Measurements from ENCODE around the gene RTEL1. TPM values are rescaled to one million over a fixed set of nuclear protein-coding genes. Genes with fewer than 3 reads are reported as not detected.
A peak's percentile ranks its signal among the peaks of the same experiment; 100 is the strongest.
"Not testable (repeated sequence)": the region's sequence is repeated elsewhere in the genome, so short reads cannot be mapped to it uniquely, and the experiment has no call there.

The RTEL1 gene
- total RNA-seq, 1 donor from 2014 or later = 46.9 TPM

DNA sequence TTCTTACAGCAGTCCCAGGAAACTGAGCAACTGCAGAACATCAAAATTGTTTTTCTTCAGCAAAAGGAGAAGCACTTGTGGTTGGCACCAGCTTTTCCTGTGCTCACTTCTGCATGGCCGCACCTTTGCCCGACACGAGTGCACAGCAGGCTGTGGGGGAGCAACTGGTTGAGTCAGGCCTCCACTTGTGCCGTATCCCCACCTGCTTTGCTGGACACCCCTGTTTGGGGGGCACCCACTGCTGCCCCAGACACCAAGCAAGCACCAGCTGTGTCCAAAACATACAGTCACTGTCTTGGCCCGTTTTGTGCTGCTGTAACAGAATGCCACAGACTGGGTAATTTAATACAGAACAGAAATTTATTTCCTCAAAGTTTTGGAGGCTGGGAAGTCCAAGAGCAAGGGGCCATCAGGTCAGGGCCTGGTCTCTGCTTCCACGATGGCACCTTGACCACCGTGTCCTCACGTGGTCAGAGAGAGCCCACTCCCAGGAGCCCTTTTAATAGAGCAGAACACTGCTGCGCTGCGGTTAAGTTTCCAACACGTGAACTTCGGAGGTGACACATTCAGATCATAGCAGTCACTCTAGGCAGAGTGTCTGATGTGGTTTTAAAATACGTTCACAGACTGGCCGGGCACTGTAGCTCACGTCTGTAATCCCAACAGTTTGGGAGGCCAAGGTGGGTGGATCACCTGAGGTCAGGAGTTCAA is 22.5 kb upstream of the RTEL1 start:
- peaks cover 45% of the 10 kb centered on the region for H3K4me1 Mint-ChIP-seq (ENCODE audit: low read depth)
- no peaks in the 10 kb centered on the region for H3K36me3 Mint-ChIP-seq (ENCODE audit: low read depth)
- H3K27ac Mint-ChIP-seq = peak overlapping the region; percentile 93
- H3K27me3 Mint-ChIP-seq (ENCODE audit: low read depth) = no peaks in the 10 kb centered on the region
- intact Hi-C loops (cut with micrococcal nuclease) = loop anchor here (1.0 to 10.0 kb wide), 7 partner anchors 8 to 429 kb away; partner anchors contain the start of genes ABHD16B, GMEB2, PTK6 and TCEA2
- no peaks in the 10 kb centered on the region for H3K9me3 Mint-ChIP-seq
- DNase-seq (ENCODE audit: low spot score) = peak; percentile 76
- peak overlapping the region; percentile 45 for H3K4me3 Mint-ChIP-seq (ENCODE audit: low read depth)

DNA sequence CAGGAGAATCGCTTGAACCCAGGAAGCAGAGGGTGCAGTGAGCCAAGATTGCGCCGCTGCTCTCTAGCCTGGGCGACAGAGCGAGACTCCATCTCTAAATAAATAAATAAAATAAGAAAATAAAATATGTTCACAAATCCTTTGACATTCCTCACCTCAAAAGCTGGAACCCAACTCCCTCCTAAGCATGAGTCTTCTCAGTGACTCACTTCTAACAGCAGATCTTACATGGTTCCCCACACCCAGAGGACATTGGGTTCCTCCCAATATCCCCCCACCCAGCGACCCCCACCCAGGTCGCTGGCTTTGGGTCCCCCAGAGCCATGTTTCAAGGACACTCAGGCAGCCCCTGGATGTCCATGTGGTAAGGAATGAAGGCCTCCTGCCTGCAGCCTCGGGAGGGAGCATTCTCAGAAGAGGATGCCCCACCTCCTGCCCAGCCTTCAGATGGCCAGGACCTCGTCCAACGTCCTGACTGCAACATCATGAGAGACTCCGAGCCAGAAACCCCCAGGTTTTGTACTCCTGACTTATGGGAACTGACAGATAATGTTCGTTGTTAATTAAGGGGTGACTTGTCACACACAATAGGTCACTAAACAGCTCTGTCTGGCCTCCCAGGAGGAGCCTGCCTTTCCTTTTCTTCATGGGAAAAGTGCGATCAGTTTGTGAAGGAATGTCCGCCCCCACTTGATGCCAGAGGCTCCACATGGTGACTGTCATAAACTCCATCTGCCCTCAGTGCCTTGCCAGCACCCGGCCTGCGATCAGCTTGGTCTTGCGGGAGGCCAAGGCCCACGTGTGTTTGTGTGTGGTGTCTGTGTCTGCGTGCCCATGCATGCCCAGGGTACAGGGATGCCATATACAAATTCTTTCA is 21.1 kb upstream of the RTEL1 start:
- Mint-ChIP-seq H3K27ac (peak overlapping the region; percentile 63), H3K4me3 (ENCODE audit: low read depth) (no peak overlapping the region), H3K27me3 (ENCODE audit: low read depth) (no peaks in the 10 kb centered on the region), H3K36me3 (ENCODE audit: low read depth) (no peaks in the 10 kb centered on the region), H3K9me3 (no peaks in the 10 kb centered on the region), H3K4me1 (ENCODE audit: low read depth) (peaks cover 45% of the 10 kb centered on the region)
- DNase-seq (ENCODE audit: low spot score) = no peak
- intact Hi-C loops (cut with micrococcal nuclease) = loop anchor here (5.0 to 10.0 kb wide), 5 partner anchors 70 to 428 kb away; partner anchors contain the start of genes ABHD16B, PTK6, TCEA2 and TPD52L2

DNA sequence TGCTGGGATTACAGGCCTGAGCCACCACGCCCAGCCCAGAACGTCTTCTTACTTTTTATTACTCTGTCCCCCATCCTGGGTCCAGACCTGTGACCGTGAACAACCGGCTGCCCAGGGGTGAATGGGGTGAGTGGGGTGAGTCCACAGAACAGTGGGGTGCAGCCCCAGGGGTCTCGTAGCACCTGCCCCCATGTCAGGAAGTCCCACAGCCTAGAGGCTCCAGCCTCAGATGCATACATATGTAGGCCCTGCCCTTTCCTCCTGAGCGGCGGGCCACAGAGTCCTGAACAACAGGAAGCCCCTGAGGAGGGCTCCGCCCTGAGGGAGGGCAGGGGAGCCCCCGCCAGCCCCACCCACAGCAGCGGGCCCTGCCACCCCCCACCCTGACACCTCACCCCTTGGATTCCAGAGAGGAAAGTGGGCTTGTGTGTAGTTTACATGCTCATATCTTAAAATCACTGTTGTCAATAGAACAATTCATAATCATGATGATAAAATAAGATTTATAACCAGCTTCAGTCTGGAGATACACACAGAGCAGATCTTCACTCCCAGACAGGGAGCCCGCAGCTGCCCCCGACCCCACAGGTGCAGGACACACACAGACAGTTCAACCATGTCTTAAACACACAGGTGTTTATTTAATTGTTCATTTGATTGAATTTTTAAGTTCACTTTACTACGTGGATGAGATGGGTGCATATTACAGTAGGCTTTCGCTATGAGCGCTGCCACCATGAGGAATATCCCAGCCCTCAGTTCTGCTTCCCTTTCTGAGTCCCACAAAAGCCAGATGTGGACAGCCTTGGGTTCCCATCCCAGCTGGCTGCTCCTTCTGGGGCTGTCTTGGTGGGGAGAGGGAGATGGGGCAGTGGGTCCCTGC is 18.8 kb upstream of the RTEL1 start:
- intact Hi-C loops (cut with micrococcal nuclease) = loop anchor here (5.0 to 10.0 kb wide), 5 partner anchors 72 to 425 kb away; partner anchors contain the start of genes ABHD16B, PTK6, TCEA2 and TPD52L2
- no peaks in the 10 kb centered on the region for H3K36me3 Mint-ChIP-seq (ENCODE audit: low read depth)
- H3K4me1 Mint-ChIP-seq (ENCODE audit: low read depth) = peaks cover 42% of the 10 kb centered on the region
- no peaks in the 10 kb centered on the region for H3K9me3 Mint-ChIP-seq
- H3K27ac Mint-ChIP-seq = peak overlapping the region; percentile 99
- peaks cover 5% of the 10 kb centered on the region for H3K27me3 Mint-ChIP-seq (ENCODE audit: low read depth)
- H3K4me3 Mint-ChIP-seq (ENCODE audit: low read depth) = peak overlapping the region; percentile 86
- peak; percentile 71 for DNase-seq (ENCODE audit: low spot score)

DNA sequence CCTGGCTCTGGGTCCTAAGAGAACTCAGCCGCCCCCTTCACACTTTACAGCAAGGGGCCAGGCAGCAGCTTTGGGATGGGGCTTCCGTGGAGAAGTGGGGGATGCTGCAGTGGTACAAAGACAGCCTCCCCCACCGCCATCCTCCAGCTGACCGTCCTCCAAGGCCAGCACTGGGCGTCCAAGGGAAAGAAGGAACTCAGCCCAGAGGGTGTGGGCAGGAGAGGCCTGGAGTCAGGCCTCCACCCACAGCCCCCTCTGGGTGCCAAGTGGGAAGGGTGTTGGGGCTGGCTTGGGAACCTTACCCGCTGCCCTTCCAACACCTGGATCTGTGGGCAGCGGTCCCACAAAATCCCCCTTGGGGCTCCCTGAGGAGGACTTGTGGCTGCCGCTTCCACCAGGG is 18.0 kb upstream of the RTEL1 start:
- Mint-ChIP-seq H3K4me3 (ENCODE audit: low read depth) (peak overlapping the region; percentile 86), H3K9me3 (no peaks in the 10 kb centered on the region), H3K27me3 (ENCODE audit: low read depth) (peaks cover 8% of the 10 kb centered on the region), H3K4me1 (ENCODE audit: low read depth) (peaks cover 38% of the 10 kb centered on the region), H3K36me3 (ENCODE audit: low read depth) (no peaks in the 10 kb centered on the region), H3K27ac (peak overlapping the region; percentile 99)
- no peak for DNase-seq (ENCODE audit: low spot score)
- intact Hi-C loops (cut with micrococcal nuclease) = no loop called here

DNA sequence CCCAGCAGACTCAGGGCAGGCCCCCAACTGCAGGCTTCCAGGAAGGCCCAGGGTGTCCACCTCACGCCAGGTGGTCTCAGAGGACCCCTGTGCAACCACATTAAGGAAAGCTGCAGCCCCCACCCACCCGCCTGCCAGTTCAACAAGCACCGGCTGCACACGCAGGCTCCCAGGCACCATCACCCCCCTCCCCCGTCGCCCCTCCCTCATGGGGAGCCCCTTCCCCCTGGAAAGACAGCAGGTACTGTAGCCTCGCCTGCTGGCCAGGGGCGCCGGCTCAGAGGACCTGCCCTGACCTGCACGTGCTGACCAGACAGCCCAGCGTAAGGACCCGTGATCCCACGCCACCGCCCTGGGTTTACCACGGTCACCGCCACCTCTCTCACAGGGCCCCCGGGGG is 17.4 kb upstream of the RTEL1 start:
- H3K4me1 Mint-ChIP-seq (ENCODE audit: low read depth) = peaks cover 32% of the 10 kb centered on the region
- H3K27ac Mint-ChIP-seq = peak overlapping the region; percentile 7
- DNase-seq (ENCODE audit: low spot score); H3K36me3 Mint-ChIP-seq (ENCODE audit: low read depth); intact Hi-C loops (cut with micrococcal nuclease); H3K9me3 Mint-ChIP-seq; H3K27me3 Mint-ChIP-seq (ENCODE audit: low read depth): not testable (repeated sequence)
- H3K4me3 Mint-ChIP-seq (ENCODE audit: low read depth) = peak overlapping the region; percentile 86

DNA sequence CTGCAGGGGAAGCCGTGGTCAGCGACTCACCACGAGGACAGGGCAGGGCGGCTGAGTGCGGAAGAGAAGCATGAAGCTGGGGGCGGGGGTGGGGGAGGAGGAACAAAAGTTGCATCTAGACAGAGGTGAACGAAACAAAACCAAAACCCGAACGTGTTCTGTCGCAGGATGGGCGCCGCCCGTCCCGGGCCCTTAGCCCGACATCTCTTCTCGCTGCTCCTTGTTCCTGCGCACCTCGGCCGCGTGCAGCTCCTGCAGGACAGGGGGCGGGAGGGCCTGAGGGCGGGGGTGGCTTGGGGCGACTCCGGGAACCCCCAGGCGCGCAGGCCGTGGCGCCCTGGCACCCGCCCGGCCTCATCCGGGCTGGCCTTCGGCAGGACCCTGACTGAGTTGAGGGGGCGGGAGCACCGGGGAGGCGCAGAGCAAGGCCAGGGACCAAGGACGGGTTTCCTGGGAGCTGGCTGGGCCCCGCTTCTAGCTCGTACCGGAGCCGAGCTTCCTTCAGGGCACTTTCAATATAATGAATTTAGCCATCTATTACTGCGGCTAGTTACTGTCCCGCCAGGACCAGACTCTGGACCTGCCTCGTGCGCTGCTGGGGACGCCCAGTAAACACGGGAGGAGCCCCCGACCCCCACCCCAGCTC is 16.8 kb upstream of the RTEL1 start:
- intact Hi-C loops (cut with micrococcal nuclease) = no loop called here
- DNase-seq (ENCODE audit: low spot score) = peak; percentile 67
- H3K4me1 Mint-ChIP-seq (ENCODE audit: low read depth) = peaks cover 29% of the 10 kb centered on the region
- H3K27ac Mint-ChIP-seq = peak overlapping the region; percentile 49
- H3K36me3 Mint-ChIP-seq (ENCODE audit: low read depth) = no peaks in the 10 kb centered on the region
- H3K4me3 Mint-ChIP-seq (ENCODE audit: low read depth) = peak overlapping the region; percentile 67
- H3K9me3 Mint-ChIP-seq = no peaks in the 10 kb centered on the region
- H3K27me3 Mint-ChIP-seq (ENCODE audit: low read depth) = peaks cover 12% of the 10 kb centered on the region

DNA sequence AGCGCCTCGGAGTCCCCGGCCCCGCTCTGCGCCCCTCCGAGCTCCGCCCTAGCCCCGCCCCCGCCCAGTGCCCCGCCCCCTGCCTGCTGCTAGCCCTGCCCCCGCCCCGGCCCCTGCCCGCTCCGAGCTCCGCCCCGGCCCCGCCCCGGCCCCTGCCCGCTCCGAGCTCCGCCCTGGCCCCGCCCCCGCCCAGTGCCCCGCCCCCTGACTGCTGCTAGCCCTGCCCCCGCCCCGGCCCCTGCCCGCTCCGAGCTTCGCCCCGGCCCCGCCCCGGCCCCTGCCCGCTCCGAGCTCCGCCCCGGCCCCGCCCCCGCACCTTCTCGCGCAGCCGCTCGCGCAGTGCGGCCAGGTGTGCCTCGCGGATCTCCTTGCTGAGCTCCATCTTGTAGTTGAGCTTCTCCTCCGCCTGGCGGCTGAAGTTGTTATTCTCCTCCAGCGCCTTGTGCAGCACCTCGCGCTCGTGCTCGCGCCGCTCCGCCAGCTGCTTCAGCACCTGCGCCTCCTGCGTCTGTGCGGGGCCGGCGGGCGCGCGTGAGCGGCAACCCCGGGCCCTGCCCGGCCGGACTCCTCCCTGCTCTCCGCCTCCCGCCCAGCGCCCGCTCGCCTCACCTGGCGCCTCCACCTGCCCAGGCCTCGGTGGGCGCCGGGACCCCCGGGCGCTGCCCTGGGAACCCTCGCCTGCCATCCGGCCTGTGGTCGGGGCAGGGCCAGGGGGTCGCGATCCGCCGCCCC is 16.2 kb upstream of the RTEL1 start:
- Mint-ChIP-seq H3K27me3 (ENCODE audit: low read depth) (peaks cover 12% of the 10 kb centered on the region), H3K27ac (no peak overlapping the region), H3K36me3 (ENCODE audit: low read depth) (no peaks in the 10 kb centered on the region), H3K9me3 (no peaks in the 10 kb centered on the region), H3K4me1 (ENCODE audit: low read depth) (peaks cover 27% of the 10 kb centered on the region), H3K4me3 (ENCODE audit: low read depth) (peak overlapping the region; percentile 21)
- intact Hi-C loops (cut with micrococcal nuclease) = no loop called here
- peak; percentile 94 for DNase-seq (ENCODE audit: low spot score)

DNA sequence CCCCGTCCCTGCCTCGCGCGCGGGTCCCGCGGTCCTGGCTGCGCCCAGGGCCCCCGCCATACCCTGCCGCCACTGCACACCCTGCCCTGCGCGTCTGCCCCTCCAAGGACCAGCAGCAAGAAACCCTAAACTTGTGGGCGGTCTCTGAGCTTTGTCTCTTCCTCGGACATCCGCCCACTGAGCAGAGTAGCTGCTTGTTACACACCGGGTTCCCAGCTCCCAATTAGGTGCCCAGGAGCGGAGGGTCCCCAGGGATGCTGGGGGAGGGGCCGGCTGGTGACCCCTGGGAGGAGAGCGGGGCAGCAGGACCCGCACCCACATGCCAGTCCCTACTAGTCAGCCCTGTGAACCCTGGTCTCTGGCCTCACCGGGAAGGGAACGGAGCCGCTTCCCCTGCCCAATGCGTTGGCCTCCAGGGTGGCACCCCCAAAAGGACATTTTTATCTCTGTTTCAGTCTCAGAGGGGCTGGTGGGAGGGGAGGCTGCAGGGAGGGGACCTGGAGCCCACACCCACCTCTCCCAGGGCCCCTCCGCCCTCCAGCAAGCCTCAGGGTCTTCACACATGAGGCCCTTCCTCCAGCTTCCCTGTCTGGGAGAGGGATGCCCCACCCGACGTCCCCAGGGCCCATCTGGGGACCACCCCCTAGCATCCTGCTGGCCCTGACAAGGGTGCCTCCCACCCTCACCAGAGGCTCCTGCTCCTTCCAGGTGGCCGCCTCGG is 15.4 kb upstream of the RTEL1 start:
- Mint-ChIP-seq H3K36me3 (ENCODE audit: low read depth) (no peaks in the 10 kb centered on the region), H3K4me3 (ENCODE audit: low read depth) (peak overlapping the region; percentile 79), H3K9me3 (no peaks in the 10 kb centered on the region), H3K27ac (no peak overlapping the region), H3K27me3 (ENCODE audit: low read depth) (peaks cover 12% of the 10 kb centered on the region), H3K4me1 (ENCODE audit: low read depth) (peaks cover 20% of the 10 kb centered on the region)
- intact Hi-C loops (cut with micrococcal nuclease) = no loop called here
- DNase-seq (ENCODE audit: low spot score) = no peak

DNA sequence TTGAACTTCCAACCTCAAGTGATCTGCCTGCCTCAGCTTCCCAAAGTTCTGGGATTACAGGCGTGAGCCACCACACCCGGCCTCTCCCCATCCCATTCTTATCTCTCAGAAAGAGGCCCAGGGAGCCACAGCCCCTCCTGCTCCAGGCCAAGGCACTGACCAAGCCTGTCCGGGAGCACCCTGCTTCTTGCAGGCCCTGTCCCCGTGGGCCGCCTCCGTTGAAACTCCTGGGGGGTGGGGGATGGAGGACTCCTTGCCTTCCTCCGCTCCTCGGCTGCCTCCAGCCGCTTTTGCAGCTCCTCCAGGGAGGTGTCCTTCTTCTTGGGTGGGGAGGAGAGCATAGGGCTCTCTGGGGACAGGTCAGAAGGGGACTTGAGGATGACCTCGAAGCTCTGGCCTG is 14.6 kb upstream of the RTEL1 start:
- intact Hi-C loops (cut with micrococcal nuclease) = no loop called here
- DNase-seq (ENCODE audit: low spot score) = no peak
- H3K9me3 Mint-ChIP-seq = no peaks in the 10 kb centered on the region
- peaks cover 16% of the 10 kb centered on the region for H3K4me1 Mint-ChIP-seq (ENCODE audit: low read depth)
- peak overlapping the region; percentile 72 for H3K27ac Mint-ChIP-seq
- H3K4me3 Mint-ChIP-seq (ENCODE audit: low read depth) = peak overlapping the region; percentile 79
- peaks cover 12% of the 10 kb centered on the region for H3K27me3 Mint-ChIP-seq (ENCODE audit: low read depth)
- H3K36me3 Mint-ChIP-seq (ENCODE audit: low read depth) = no peaks in the 10 kb centered on the region

DNA sequence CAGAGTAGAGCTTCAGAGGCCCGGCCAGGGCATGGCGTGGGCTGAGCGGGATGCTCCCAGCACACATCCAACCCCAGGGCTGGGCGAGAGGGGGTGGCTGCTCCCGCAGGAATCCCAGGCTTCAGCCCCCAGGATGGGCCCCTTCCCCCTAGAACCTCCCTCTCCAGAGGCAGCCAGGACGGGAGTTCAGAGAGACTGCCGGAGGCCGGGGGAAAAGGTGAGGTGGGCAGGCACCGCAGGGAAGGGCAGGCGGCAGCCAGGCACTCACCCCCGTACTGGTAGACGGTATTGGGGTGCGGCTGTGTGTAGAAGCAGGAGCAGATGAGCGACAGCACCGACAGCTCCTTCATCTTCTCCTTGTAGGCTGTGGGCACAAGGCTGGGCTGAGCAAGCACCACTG is 14.2 kb upstream of the RTEL1 start:
- no peaks in the 10 kb centered on the region for H3K36me3 Mint-ChIP-seq (ENCODE audit: low read depth)
- no peak for DNase-seq (ENCODE audit: low spot score)
- H3K4me3 Mint-ChIP-seq (ENCODE audit: low read depth) = no peak overlapping the region
- peaks cover 13% of the 10 kb centered on the region for H3K27me3 Mint-ChIP-seq (ENCODE audit: low read depth)
- intact Hi-C loops (cut with micrococcal nuclease) = no loop called here
- no peak overlapping the region for H3K27ac Mint-ChIP-seq
- H3K4me1 Mint-ChIP-seq (ENCODE audit: low read depth) = peaks cover 15% of the 10 kb centered on the region
- H3K9me3 Mint-ChIP-seq = no peaks in the 10 kb centered on the region

DNA sequence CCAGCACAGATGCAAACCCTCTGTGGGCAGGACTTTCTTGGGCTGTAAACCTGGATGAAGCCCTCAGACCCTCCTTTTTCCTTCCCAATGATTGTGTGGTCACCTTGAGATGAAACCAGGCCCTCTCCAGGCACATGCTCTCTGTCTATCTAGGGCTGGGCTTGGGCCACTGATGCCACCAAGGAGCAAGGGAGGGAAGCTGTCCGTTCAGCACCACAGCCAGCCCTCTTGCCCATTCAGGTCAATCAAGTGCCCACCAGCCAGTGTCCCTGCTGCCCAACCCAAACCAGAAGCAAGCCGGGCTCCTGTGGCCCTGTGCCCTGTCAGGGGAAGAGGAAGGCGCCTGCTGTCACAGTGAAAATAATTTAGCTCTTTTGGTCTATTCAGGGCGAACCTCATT is 12.9 kb upstream of the RTEL1 start:
- intact Hi-C loops (cut with micrococcal nuclease) = no loop called here
- H3K4me3 Mint-ChIP-seq (ENCODE audit: low read depth) = no peak overlapping the region
- no peaks in the 10 kb centered on the region for H3K36me3 Mint-ChIP-seq (ENCODE audit: low read depth)
- H3K27ac Mint-ChIP-seq = no peak overlapping the region
- H3K27me3 Mint-ChIP-seq (ENCODE audit: low read depth) = peaks cover 13% of the 10 kb centered on the region
- no peaks in the 10 kb centered on the region for H3K9me3 Mint-ChIP-seq
- H3K4me1 Mint-ChIP-seq (ENCODE audit: low read depth) = peaks cover 2% of the 10 kb centered on the region
- DNase-seq (ENCODE audit: low spot score) = no peak

Data from activated T-helper 2 cell treated with anti-CD3 and anti-CD28 coated beads, Interferon-gamma antibody, Interleukin-2, Interleukin-4, amounts not matched to agents 10 μg/mL and 5 μg/mL and 100 μg/mL, durations not matched to agents 14 hours and 24 hours and 36 hours (primary cell).